ENCODE results near the gene YPEL1. TPM values are rescaled to one million over a fixed set of nuclear protein-coding genes. Genes with fewer than 3 reads are reported as not detected.

YPEL1 gene
- total RNA-seq, 1 experiment from 2014 or later, result 3.1 TPM

GRCh38 chr22:21672107-21672629 is 63.4 kb downstream of the YPEL1 start:
- Histone ChIP-seq H3K4me3 (replicated peaks in 1 of 2; ENCODE audit: low read depth in 1 of 2, low read length in 2 of 2) (no peak overlapping the region), H3K27me3 (ENCODE audit: insufficient read depth, low read length) (no peaks in the 10 kb centered on the region), H3K79me2 (ENCODE audit: insufficient read depth, low read length) (peaks cover 29% of the 10 kb centered on the region), H3K36me3 (ENCODE audit: control insufficient read depth in 1 of 2, insufficient read depth in 2 of 2, low read length in 2 of 2) (peaks cover 21 to 33% of the 10 kb centered on the region in 2 experiments; a peak in 3 of 4 replicates), H3K9ac (ENCODE audit: low read length) (no peak overlapping the region), H4K20me1 (ENCODE audit: insufficient read depth) (no peaks in the 10 kb centered on the region), H3K4me1 (ENCODE audit: control insufficient read depth in 1 of 2, insufficient read depth in 2 of 2, low read length in 2 of 2) (peaks cover 3 to 4% of the 10 kb centered on the region in 2 experiments; a peak in 2 of 4 replicates), H3K9me2 (ENCODE audit: insufficient read depth) (no peaks in the 10 kb centered on the region), H3K27ac (ENCODE audit: low read depth, low read length) (no peak overlapping the region), H3K9me3 (ENCODE audit: control insufficient read depth in 1 of 2, insufficient read depth in 1 of 2, low read depth in 1 of 2, low read length in 2 of 2) (no peaks in the 10 kb centered on the region), H3K4me2 (ENCODE audit: low read length) (no peak overlapping the region), H2AFZ (ENCODE audit: low read depth, low read length, poor library complexity, severe bottlenecking) (no peak overlapping the region)
- CTCF ChIA-PET, result no interaction called here
- no peak for DNase-seq (ENCODE audit: low read depth, low spot score)
- BruUV-seq (replicated peaks), result no TSS peak
- POLR2A ChIA-PET, result no interaction called here
- no peak for ATAC-seq
- TF ChIP-seq CTCF (IDR thresholded peaks at IDR 0.05 in 2 of 3, conservative IDR thresholded peaks at IDR 0.05 in 1 of 3; ENCODE audit: borderline replicate concordance in 1 of 3, insufficient read depth in 1 of 3, low read depth in 2 of 3, low read length in 2 of 3), result no peak
- TF ChIP-seq POLR2A (IDR thresholded peaks at IDR 0.05; ENCODE audit: borderline replicate concordance, extremely low read depth, insufficient read depth, insufficient read length), result no peak
- RAD21 ChIA-PET (ENCODE audit: low non-redundant PET in 1 of 2, low total read pairs in 2 of 2, uncharacterized antibody in 2 of 2, unreplicated experiment in 2 of 2), result no interaction called here
- intact Hi-C loops (cut with micrococcal nuclease), result no loop called here

- Histone ChIP-seq H3K4me2 (ENCODE audit: low read length) (no peak overlapping the region), H3K4me1 (ENCODE audit: control insufficient read depth in 1 of 2, insufficient read depth in 2 of 2, low read length in 2 of 2) (peaks cover 9 to 17% of the 10 kb centered on the region in 2 experiments; a peak in 3 of 4 replicates), H3K9me3 (ENCODE audit: control insufficient read depth in 1 of 2, insufficient read depth in 1 of 2, low read depth in 1 of 2, low read length in 2 of 2) (no peaks in the 10 kb centered on the region), H2AFZ (ENCODE audit: low read depth, low read length, poor library complexity, severe bottlenecking) (no peak overlapping the region), H3K4me3 (replicated peaks in 1 of 2; ENCODE audit: low read depth in 1 of 2, low read length in 2 of 2) (no peak overlapping the region), H3K27ac (ENCODE audit: low read depth, low read length) (no peak overlapping the region), H3K79me2 (ENCODE audit: insufficient read depth, low read length) (peaks cover 39% of the 10 kb centered on the region), H3K9ac (ENCODE audit: low read length) (no peak overlapping the region), H4K20me1 (ENCODE audit: insufficient read depth) (no peaks in the 10 kb centered on the region), H3K36me3 (ENCODE audit: control insufficient read depth in 1 of 2, insufficient read depth in 2 of 2, low read length in 2 of 2) (peaks cover 21 to 26% of the 10 kb centered on the region in 2 experiments; a peak in 3 of 4 replicates), H3K9me2 (ENCODE audit: insufficient read depth) (no peaks in the 10 kb centered on the region), H3K27me3 (ENCODE audit: insufficient read depth, low read length) (no peaks in the 10 kb centered on the region)
- no peak for ATAC-seq
- RAD21 ChIA-PET (ENCODE audit: low non-redundant PET in 1 of 2, low total read pairs in 2 of 2, uncharacterized antibody in 2 of 2, unreplicated experiment in 2 of 2), result no interaction called here
- DNase-seq (ENCODE audit: low read depth, low spot score), result no peak
- POLR2A ChIA-PET, result no interaction called here
- BruUV-seq (replicated peaks), result no TSS peak
- CTCF ChIA-PET, result no interaction called here
- intact Hi-C loops (cut with micrococcal nuclease), result no loop called here
- TF ChIP-seq EGR1 (IDR thresholded peaks at IDR 0.05; ENCODE audit: low read depth) (no peak), SRF (IDR thresholded peaks at IDR 0.05; ENCODE audit: low read depth) (no peak), POLR2A (IDR thresholded peaks at IDR 0.05; ENCODE audit: borderline replicate concordance, extremely low read depth, insufficient read depth, insufficient read length) (no peak), RAD21 (IDR thresholded peaks at IDR 0.05; ENCODE audit: low read depth) (no peak), ZBTB33 (IDR thresholded peaks at IDR 0.05; ENCODE audit: extremely low read depth, insufficient replicate concordance, low read length) (no peak), REST (IDR thresholded peaks at IDR 0.05; ENCODE audit: low read depth) (no peak), MAX (IDR thresholded peaks at IDR 0.05) (no peak), SIN3A (IDR thresholded peaks at IDR 0.05; ENCODE audit: low read depth) (no peak), YY1 (IDR thresholded peaks at IDR 0.05; ENCODE audit: extremely low read depth, insufficient replicate concordance, low read depth, low read length) (no peak), EZH2 (IDR thresholded peaks at IDR 0.05) (no peak)
These were observed 66.6 kb downstream of the YPEL1 start for GRCh38 chr22:21669026-21669425.
